GM19372 (cell line): ENCODE results near the gene NUP42.

Experiments
- ATAC-seq: cut with Tn5 transposase; IDR thresholded peaks from one replicate; pipeline ENCODE4 v1.9.1; 2021; ENCODE audit warnings: mild to moderate bottlenecking, low read depth, moderate library complexity; ENCODE audit not compliant: unreplicated experiment

The NUP42 gene

DNA sequence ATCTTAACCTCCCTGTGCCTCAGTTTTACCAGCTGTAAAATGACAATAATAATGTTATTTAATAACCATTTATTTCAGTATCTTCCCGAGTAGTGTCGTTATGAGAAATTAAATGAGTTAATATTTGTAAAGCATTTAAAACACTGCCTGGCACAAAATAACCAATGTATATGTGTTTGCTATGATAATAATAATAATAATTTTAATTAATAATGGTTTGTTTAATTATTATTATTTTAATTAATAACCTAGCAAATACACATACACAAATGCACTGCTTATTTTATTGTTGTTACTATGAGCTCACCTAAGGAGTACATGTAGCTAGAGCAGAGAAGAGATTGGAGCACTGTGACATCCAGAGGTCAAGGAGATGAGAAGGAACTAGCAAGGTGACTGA lies 46.6 kb downstream of the NUP42 start:
- ATAC-seq: no peak

DNA sequence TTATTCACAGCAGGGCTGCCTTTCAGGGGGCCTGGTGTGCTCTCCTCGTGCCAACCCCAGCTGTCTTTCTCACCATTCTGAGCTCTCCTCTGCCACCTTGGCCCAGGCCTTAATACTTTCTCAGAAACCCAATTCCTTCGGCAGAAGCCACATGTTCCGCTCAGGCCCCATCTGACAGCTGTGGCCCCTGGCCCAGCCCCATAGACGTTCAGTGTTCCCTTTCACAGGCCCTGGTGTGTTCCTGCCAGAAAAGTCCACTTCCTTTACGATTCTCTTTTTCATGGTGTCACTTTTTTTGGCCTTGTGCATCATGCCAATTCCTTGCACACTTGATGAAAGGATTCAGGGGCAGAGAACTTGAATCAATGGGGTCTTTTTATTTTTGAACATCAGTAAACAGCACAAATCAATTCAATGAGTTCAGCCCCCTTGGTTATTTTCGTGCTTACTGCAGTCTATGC lies 48.8 kb downstream of the NUP42 start:
- no peak for ATAC-seq

DNA sequence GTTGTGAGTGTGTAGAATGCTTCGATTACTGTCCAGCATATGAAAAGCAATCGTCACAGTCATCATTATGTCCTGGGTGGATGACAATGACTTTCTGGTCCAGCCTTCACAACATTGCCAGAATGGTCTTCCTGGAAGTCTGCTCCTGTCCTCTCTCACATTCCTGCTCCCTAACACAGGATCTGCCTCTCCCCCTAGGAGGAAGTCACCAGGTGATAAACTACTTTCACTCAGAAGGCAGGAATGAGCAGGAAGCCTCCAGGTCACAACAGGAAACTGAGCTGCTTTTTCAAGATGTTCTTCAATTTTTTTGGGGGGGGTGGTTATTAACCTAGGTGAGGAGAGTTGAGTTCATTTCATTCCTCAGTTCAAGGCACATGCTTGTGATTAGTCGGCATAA lies 51.1 kb downstream of the NUP42 start:
- no peak for ATAC-seq

DNA sequence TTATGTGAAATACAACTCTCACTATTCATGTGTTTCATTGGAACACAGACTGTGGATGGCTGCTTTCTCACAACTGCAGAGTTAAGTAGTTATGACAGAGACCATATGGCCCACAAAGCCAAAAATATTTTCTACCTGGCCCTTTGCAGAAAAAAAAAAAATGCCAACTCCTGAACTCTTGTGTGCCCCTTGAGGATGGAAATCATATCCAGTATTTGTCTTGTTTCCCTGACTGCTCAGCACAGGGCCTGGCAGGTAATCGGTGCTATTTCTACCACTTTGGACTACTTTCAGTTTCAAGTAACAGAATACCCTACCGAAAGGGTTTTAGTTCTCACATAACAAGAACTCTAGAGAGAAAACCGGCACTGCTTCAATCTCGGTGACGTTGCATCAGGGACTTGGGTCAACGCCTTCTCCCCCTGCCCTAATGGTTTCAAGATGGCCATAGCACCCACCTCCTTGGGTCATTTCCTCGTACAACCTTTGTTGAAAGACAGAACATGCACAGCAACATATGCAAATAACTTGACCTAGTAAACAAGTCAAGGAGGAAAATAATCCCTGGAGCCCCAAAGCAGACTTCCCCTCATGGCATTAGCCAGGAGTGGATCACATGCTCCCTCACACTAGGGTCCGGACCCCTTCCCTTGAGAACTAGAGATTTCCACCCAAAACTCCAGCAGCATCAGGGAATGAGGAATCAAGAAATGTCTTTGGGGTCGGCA lies 52.9 kb downstream of the NUP42 start:
- ATAC-seq: peak; percentile 86

DNA sequence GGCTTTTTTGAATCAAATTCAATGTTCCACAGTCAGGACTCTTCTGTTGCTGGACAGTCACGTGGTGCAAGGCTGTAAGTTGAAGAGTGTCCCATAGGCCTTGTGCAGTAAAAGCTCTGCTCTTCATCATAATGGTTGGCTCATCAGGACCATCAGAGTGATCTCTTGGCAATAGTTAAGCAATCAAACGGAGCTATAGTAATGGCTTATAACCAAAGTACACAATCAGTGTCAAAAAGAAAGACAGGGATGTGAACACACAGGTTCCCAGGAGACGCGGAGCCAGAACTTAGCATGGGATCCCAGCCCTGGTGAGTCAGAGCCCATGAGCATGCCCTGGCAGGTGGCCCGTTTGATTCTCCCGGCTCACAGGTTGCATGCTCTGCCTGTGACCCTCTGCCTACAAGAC lies 54.0 kb downstream of the NUP42 start:
- no peak for ATAC-seq

DNA sequence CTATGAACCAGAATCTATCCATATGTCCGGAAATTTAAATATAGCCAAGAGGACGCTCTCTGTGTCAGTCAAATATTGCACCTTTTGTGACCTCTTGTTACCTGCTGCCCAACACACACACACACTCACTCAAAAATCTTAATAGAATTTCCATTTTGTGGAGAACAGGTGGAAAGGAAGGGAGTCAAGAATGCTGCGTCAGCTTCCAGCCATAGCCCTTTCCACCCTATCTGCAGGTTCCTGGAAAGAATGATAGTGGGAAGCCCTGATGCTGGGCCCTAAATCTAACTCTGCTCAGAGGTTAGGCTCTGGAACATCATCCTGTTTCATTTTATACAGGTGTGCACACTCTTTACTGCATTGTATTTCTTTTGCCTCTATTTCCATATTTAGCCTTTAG lies 55.2 kb downstream of the NUP42 start:
- ATAC-seq: no peak

DNA sequence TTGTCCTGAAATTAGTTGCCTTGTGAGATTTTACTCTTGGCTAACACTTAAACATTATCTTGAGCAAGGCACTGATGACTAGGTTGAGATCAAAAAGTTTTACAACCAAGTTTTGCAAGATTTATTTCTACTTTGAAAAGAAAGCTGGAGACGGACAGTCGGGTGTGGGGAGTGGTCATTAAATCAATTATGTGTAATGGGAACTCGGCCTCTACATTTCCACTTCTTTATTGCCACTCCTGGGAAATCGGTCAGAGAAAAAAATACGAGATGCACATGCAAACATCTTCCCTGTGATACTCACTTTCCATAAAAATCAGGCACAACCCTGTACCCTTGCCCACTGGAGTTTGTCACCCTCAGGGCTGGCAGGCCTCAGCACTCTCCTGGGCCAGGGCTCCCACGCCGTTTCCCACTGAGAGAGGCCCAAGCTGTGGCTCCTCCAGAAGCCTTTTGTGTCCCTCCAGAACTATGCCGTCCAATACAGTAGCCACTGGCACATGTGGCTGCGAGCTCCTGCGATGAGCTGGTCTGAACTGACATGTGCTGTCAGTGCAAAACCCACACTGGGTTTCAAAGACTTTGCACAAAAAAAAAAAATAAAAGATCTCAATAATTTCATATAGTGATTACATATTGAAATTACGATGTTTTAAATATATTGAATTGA lies 57.3 kb downstream of the NUP42 start:
- ATAC-seq: no peak

DNA sequence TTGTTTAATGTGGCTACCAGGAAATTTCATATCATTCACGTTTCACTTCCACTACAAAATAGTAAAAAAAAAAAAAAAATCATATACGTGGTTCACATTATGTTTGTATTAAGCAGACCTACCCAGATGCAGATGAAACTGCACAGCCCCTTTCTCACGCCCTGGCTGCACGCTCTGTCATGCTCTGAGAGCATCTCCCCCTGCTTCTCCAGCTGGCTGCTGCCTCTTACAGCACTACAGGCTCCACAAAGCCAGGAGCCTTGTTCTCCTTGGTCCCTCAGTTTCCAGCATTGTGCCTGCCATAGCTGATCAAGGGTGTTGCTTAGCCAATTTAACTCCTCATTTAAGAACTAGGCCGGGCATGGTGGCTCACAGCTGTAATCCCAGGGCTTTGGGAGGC lies 57.9 kb downstream of the NUP42 start:
- ATAC-seq: no peak

DNA sequence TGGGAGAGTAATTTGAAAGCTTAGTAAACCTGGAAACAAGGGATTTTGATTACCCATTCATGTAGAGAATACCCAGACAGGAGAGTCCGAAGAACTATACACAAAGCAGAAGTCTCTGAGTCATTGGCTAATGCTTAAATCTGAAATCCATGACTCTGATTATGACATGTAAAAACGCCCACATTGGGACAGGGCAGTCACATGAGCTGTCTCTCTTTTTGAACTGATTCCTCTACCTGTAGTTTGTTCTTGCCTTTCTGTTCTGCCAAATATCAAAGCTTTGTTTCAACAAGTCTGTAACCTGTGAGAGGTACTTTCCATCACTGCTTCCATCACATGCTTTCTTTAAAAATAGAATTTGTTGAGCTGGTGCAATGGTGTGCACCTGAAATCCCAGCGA lies 60.5 kb downstream of the NUP42 start:
- no peak for ATAC-seq

DNA sequence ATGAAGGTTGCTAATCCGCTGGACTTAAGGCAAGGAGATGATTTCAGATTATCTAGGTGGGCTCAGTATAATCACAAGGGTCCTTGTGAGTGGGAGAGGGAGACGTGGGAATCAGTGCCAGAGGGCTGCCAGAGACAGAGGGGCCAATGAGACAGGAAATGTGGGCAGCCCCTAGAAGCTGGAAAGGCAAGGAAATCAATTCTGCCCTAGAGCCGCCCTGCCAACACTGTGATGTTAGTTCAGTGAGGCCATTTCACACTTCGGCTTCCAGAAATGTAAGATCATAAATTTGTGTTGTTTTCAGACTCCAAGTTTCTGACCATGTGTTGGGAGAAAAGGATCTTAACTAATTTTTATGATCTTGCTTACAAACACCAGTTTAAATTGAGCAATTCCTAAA lies 61.1 kb downstream of the NUP42 start:
- ATAC-seq: no peak

DNA sequence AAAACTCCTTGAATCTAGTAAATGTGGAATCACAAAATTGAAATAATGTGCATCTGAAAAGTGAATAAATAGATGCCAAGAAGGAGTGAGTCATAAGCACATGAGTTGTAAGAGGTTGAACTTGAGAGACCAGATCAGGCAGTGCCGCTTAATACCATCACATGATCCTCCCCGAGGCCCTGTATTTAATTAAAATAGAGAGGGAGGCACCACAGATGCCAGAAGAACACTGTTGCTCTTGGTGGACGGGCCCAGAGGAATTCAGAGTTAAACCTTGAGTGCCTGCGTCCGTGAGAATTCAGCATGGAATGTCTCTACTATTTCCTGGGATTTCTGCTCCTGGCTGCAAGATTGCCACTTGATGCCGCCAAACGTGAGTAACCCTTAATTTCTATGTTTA lies 64.7 kb downstream of the NUP42 start, which contains the start of gene GPNMB:
GPNMB (plus strand) TSS at position 221 of the 400 bp plus-strand sequence; CDS start at position 304, 83 bp downstream.
- ATAC-seq: no peak

DNA sequence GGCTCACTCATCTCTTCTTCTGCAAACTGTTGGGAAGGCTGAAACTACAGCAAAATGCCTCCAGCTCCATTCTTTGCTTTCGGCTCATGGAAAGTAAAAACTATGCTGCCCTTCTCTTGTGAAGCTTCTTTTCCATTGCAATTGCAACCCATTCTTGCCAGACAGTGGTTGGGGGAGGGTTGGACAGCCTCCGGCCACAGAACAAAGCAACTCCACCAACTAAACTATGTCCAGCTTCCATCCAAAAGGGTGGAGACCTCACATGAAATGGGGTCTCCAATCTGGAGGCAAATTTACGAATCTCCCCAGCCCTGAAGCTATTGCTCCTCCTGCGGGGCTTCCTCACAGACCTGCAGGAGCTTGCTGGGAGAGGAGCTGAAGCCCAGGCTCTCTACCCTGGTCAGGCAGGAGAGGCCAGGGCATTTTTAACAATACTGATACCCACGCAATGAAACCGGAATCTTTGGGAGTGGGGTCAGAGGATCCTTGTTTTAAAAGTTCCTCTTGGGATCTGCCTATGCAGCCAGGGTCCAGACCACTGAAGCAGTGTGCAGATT lies 65.3 kb downstream of the NUP42 start:
- ATAC-seq: no peak

DNA sequence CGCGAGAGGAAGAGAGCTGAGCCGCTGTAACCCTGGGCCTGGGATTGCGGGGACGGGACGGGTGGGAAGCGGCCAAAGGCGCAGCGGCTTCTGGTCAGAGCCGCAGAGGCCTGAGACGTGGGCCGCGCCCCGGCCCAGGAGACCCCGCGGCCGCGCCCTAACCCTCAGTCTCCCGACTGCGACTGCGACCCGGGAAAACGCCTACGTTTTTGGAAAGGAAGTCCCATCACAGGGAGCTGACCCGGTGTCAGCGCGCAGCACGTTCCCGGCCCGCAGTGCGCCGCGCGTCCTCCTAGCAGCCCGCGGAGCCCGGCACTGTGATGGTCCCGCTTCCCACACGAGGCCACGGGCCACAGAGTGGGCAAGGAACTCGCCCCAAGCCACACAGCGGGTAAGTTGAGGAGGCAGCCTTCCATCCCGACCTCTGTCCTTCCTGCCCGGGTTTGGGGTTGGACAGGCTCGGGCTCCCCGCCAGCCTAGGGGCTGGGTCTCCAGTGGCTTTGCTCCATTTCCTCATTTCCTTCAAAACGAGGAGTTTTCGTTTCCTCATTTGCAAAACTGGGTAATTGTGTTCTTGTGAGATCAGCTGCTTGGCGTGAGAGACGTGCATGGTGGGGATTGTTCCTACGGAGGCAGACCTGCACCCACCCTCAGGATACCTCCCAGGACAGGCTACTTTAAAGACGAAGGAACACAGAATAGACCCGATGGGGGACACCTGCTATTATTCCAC lies 65.9 kb downstream of the NUP42 start:
- no peak for ATAC-seq

DNA sequence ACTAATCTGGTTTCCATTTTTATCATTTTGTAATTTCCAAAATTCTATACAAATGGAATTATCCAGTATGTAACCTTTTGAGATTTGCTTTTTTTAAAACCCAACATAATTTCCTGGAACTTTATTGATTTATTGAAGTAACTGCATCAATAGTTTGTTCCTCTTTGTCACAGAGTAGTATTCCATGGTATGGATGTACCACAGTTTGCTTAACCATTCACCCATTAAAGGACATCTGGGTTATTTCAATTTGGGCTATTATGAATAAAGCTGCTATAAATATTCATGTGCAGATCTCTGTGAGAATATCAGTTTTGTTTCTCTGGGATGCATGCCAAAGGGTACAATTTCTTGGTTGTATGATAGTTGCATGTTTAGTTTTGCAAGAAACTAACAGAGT lies 67.6 kb downstream of the NUP42 start:
- no peak for ATAC-seq
